PFSK-1 (cell line): ENCODE results near the gene RINL.

Source experiments
- POLR2AphosphoS5 ChIP-seq: IDR thresholded peaks from 2 replicates; pipeline ENCODE4 v1.6.1; 2012; ENCODE audit warnings: low read depth, mild to moderate bottlenecking, control low read depth, low read length, moderate library complexity
- TAF1 ChIP-seq: IDR thresholded peaks from 2 replicates; pipeline ENCODE4 v1.6.1; 2012; ENCODE audit warnings: low read length, control low read depth, borderline replicate concordance; ENCODE audit not compliant: insufficient read depth

- TF ChIP-seq TAF1 (no peak), POLR2AphosphoS5 (no peak)
Observed at GRCh38 chr19:38905620-38906019, 27.5 kb upstream of the RINL start.
